Lung (tissue), 12 donors: ENCODE results near the gene NLGN3. TPM values are rescaled to one million over a fixed set of nuclear protein-coding genes. Genes with fewer than 3 reads are reported as not detected.
A peak's percentile ranks its signal among the peaks of the same experiment; 100 is the strongest.

ENCODE experiments used
- ATAC-seq: fragments of 200-7000 bp; cut with Tn5 transposase; one replicate; pipeline ENCODE4 v1.9.1; 2020; ENCODE audit warnings: moderate number of reproducible peaks; ENCODE audit not compliant: insufficient read depth, low FRiP score
- DNase-seq, 3 donors: peaks; one replicate each; pipeline ENCODE4 v3.0.0-alpha.2; 2013 to 2017
- H3K27ac ChIP-seq, 2 donors: one replicate each; pipeline ENCODE4 v1.5.1; 2013; ENCODE audit warnings: mild to moderate bottlenecking in 2 of 2, moderate library complexity in 2 of 2, control low read depth in 1 of 2, inconsistent platforms in 1 of 2, low read depth in 1 of 2, low read length in 1 of 2
- H3K27me3 ChIP-seq, 3 donors: one replicate each; pipeline ENCODE4 v1.5.1; 2013; ENCODE audit warnings: low read length in 2 of 3; ENCODE audit not compliant: control insufficient read depth in 3 of 3, insufficient read depth in 3 of 3
- H3K36me3 ChIP-seq, 4 donors: one replicate each; pipeline ENCODE4 v1.5.1; 2013; ENCODE audit warnings: low read length in 4 of 4, mild to moderate bottlenecking in 1 of 4, moderate library complexity in 1 of 4; ENCODE audit not compliant: control insufficient read depth in 4 of 4, insufficient read depth in 4 of 4
- H3K4me1 ChIP-seq, 5 donors: one replicate each; pipeline ENCODE4 v1.5.1; 2013; ENCODE audit warnings: low read length in 5 of 5, mild to moderate bottlenecking in 2 of 5, moderate library complexity in 1 of 5; ENCODE audit not compliant: control insufficient read depth in 5 of 5, insufficient read depth in 5 of 5
- H3K4me3 ChIP-seq: one replicate; pipeline ENCODE4 v1.5.1; 2013; ENCODE audit warnings: mild to moderate bottlenecking, control low read depth, moderate library complexity
- H3K9ac ChIP-seq, 2 donors: one replicate each; pipeline ENCODE4 v1.5.1; 2013; ENCODE audit warnings: low read length in 2 of 2, control low read depth in 1 of 2; ENCODE audit not compliant: insufficient read depth in 1 of 2
- H3K9me3 ChIP-seq, 4 donors: one replicate each; pipeline ENCODE4 v1.5.1; 2013; ENCODE audit warnings: low read length in 3 of 4, mild to moderate bottlenecking in 1 of 4, moderate library complexity in 1 of 4; ENCODE audit not compliant: control insufficient read depth in 4 of 4, insufficient read depth in 3 of 4
- WGBS, 2 donors: extraction: QIAGEN DNeasy Blood & Tissue Kit; methylation state at CpG; one replicate each; pipeline ENCODE4 v1.1.7; 2013; 5-methylcytosine and 5-hydroxymethylcytosine counted together
- polyA plus RNA-seq, 2 donors: library from polyadenylated mRNA; stranded (reverse); fragments of 200-250 nt; gene quantifications; one replicate each; pipeline ENCODE4 v1.2.1, GENCODE V29; 2013
- total RNA-seq, 2 donors: library from RNA; depleted of rRNA in 1 of 2; stranded (reverse); fragments of >200 nt in 1 of 2; gene quantifications; one replicate each; pipeline ENCODE4 v1.2.1, GENCODE V29; 2014 to 2021
- TF ChIP-seq, protein P1 (sequence below): IDR thresholded peaks from 2 replicates; pipeline ENCODE4 v1.5.1; 2012; ENCODE audit warnings: mild to moderate bottlenecking; ENCODE audit errors: control extremely low read depth, extremely low read depth
- donor health status: control.
- donor health status: control.
- donor health status: Bipolar disorder and iron deficiency.
- donor health status: healthy.
- donor health status: DM: yes; HTN: yes; CAD: no.

Gene NLGN3
- total and polyA plus RNA-seq, 4 donors = 0.20 to 1.5 (median 0.78) TPM

DNA sequence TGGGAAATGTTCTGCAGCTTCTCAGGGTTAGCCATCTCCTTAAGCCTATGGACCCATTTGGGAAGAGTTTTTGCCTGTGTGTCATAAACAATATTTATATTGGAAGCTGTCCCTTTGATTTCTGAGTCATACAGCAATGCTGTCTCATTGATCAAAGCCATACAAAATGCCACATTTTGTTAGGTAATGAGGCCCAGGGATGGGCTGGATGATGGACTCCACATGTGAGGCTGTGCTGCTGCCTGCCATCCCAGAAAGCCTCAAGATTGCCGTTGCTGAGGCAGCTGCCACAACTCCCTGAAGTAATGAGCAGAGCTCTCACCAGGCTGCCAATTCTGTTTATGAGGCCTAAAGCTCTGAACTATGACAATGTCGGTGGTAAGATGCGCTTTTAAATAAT lies 66.2 kb downstream of the NLGN3 start:
- no peak overlapping the region for H3K9ac ChIP-seq
- H3K4me3 ChIP-seq = no peak overlapping the region
- WGBS, 2 donors = 77 to 93% methylated on average over 3 of the region's 3 CpGs
- H3K36me3 ChIP-seq = no peaks in the 10 kb centered on the region
- no peak for ATAC-seq
- no peaks in the 10 kb centered on the region for H3K4me1 ChIP-seq
- no peak for DNase-seq
- no peak overlapping the region for H3K27ac ChIP-seq
- no peaks in the 10 kb centered on the region for H3K27me3 ChIP-seq
- TF ChIP-seq, protein P1, sequence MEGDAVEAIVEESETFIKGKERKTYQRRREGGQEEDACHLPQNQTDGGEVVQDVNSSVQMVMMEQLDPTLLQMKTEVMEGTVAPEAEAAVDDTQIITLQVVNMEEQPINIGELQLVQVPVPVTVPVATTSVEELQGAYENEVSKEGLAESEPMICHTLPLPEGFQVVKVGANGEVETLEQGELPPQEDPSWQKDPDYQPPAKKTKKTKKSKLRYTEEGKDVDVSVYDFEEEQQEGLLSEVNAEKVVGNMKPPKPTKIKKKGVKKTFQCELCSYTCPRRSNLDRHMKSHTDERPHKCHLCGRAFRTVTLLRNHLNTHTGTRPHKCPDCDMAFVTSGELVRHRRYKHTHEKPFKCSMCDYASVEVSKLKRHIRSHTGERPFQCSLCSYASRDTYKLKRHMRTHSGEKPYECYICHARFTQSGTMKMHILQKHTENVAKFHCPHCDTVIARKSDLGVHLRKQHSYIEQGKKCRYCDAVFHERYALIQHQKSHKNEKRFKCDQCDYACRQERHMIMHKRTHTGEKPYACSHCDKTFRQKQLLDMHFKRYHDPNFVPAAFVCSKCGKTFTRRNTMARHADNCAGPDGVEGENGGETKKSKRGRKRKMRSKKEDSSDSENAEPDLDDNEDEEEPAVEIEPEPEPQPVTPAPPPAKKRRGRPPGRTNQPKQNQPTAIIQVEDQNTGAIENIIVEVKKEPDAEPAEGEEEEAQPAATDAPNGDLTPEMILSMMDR = no peak
- H3K9me3 ChIP-seq = no peaks in the 10 kb centered on the region

DNA sequence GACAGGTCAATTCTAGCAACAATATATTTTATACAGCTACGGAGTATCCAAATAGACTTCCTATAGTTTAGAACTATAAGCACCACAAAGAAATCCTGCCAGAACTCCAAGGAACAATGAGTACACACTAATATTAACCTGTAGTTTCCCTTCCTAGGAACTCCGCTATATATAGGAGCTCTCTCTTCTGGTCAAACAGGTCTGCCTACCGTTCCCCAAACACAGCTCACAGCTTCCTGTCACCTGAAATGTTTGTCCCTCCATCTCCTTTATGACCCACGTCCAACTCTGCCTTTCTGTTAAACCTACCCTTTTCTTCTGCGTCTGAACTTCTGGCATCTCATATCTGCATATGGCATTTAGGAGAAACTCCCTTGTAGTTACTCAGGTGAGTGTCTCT lies 67.9 kb downstream of the NLGN3 start:
- Histone ChIP-seq H3K4me1 (peaks cover 0 to 2% (median 0%) of the 10 kb centered on the region in 5 donors), H3K36me3 (no peaks in the 10 kb centered on the region), H3K4me3 (no peak overlapping the region), H3K9ac (no peak overlapping the region), H3K27me3 (no peaks in the 10 kb centered on the region), H3K9me3 (peaks cover 0 to 2% (median 0%) of the 10 kb centered on the region in 4 donors), H3K27ac (no peak overlapping the region)
- TF ChIP-seq, protein P1 = no peak
- DNase-seq = peak in 2 of 3 donors; percentile 27 to 34
- no peak for ATAC-seq
- WGBS, 2 donors = 48 to 53% methylated on average over 5 of the region's 5 CpGs

DNA sequence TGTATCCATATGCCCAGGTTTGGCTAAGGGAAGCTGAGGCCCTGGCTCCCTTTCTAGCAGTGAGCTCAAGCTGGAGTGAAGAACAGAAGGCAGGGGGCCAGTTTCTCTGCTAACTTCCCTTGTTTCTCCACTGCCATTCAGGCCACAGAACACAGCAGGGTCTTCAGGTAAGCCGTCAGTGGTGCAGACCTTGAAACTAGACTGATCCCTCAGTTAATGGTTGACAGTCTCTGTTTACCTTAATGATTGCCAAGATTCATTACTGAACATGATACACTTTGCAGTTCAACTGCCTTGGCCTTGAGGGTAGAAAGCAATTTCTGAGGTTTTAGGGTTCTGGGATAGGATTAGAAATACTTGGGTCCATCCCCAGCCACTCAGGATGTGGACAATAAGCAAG lies 69.5 kb downstream of the NLGN3 start:
- Histone ChIP-seq H3K9me3 (peaks cover 0 to 2% (median 0%) of the 10 kb centered on the region in 4 donors), H3K4me3 (no peak overlapping the region), H3K36me3 (no peaks in the 10 kb centered on the region), H3K27me3 (no peaks in the 10 kb centered on the region), H3K27ac (no peak overlapping the region), H3K4me1 (peaks cover 0 to 2% (median 0%) of the 10 kb centered on the region in 5 donors), H3K9ac (no peak overlapping the region)
- 87 to 89% methylated on average over 1 of the region's 1 CpG for WGBS, 2 donors
- TF ChIP-seq, protein P1 = no peak
- DNase-seq (no peak), ATAC-seq (no peak)
